Gastrocnemius medialis (tissue), 4 donors: ENCODE results near the gene CCDC170. TPM values are rescaled to one million over a fixed set of nuclear protein-coding genes. Genes with fewer than 3 reads are reported as not detected.

Source experiments
- ATAC-seq, 2 donors: fragments of 150-250 bp; one replicate each; pipeline ENCODE4 v1.9.1; 2016
- DNase-seq, 2 donors: peaks; one replicate each; pipeline ENCODE4 v3.0.0-alpha.2; 2019
- H3K27ac ChIP-seq, 4 donors: fragments of 200-600 bp; sonication (generic); 1 replicate in 1 of 4; 2 replicates in 3 of 4; pipeline ENCODE4 v1.5.1; 2016 to 2018; ENCODE audit warnings: mild to moderate bottlenecking in 2 of 4, moderate library complexity in 1 of 4
- H3K27me3 ChIP-seq, 3 donors: fragments of 200-600 bp; sonication (generic) in 2 of 3; 1 replicate in 1 of 3; 2 replicates in 2 of 3; pipeline versions ENCODE4 v1.5.1 to v1.6.0; 2016 to 2019; ENCODE audit warnings: mild to moderate bottlenecking in 1 of 3, moderate library complexity in 1 of 3
- H3K36me3 ChIP-seq, 2 donors: fragments of 200-600 bp; sonication (generic) in 1 of 2; one replicate each; pipeline ENCODE4 v1.5.1; 2017 to 2018
- H3K4me1 ChIP-seq, 2 donors: fragments of 200-600 bp; sonication (generic) in 1 of 2; one replicate each; pipeline ENCODE4 v1.5.1; 2016 to 2017; ENCODE audit warnings: mild to moderate bottlenecking in 2 of 2
- H3K4me3 ChIP-seq, 4 donors: fragments of 200-600 bp; sonication (generic) in 3 of 4; 1 replicate in 1 of 4; 2 replicates in 3 of 4; pipeline ENCODE4 v1.5.1; 2016 to 2019; ENCODE audit warnings: mild to moderate bottlenecking in 2 of 4
- H3K9me3 ChIP-seq, 3 donors: fragments of 200-600 bp; sonication (generic) in 2 of 3; 1 replicate in 1 of 3; 2 replicates in 2 of 3; pipeline ENCODE4 v1.5.1; 2016 to 2019
- CTCF ChIP-seq, 5 experiments: fragments of 450-650 bp in 3 of 5; fragments of 200-600 bp in 2 of 5; sonication (generic) in 2 of 5; IDR thresholded peaks in 4 of 5; conservative IDR thresholded peaks in 1 of 5; 1 replicate in 4 of 5; 2 replicates in 1 of 5; pipeline ENCODE4 v1.5.1; 2016 to 2019; ENCODE audit warnings: antibody characterized with exemption in 5 of 5, mild to moderate bottlenecking in 3 of 5, moderate library complexity in 3 of 5
- POLR2A ChIP-seq, 2 donors: fragments of 450-650 bp; IDR thresholded peaks; one replicate each; pipeline ENCODE4 v1.6.1; 2017; ENCODE audit warnings: antibody characterized with exemption in 2 of 2, mild to moderate bottlenecking in 2 of 2, moderate library complexity in 2 of 2
- in situ Hi-C, 4 donors: fragments of 200-750 bp; cut with MboI; loops; one replicate each; pipeline versions ENCODE4 v1.15.0 to v1.8.0; 2017; ENCODE audit warnings: low sequenced_read_pairs in 4 of 4
- intact Hi-C: fragments of 100-400 bp; cut with DNase I; formaldehyde crosslinking; loops from one replicate; pipeline ENCODE4 v1.15.1; 2023; ENCODE audit warnings: low total_unique reads
- total RNA-seq, 4 donors: library from RNA; depleted of rRNA; stranded (reverse); fragments of >200 nt; gene quantifications; one replicate each; pipeline versions ENCODE4 v1.1.0 to v1.2.3, GENCODE V29; 2016

CCDC170 gene
- total RNA-seq, 4 donors from 2014 or later, result 0.04 to 0.05 TPM; not detected in 2

GRCh38 chr6:151634336-151634720 is 140.5 kb downstream of the CCDC170 start:
- Histone ChIP-seq H3K36me3 (no peaks in the 10 kb centered on the region), H3K27me3 (no peaks in the 10 kb centered on the region), H3K9me3 (no peaks in the 10 kb centered on the region), H3K27ac (no peak overlapping the region), H3K4me1 (no peaks in the 10 kb centered on the region), H3K4me3 (no peak overlapping the region)
- no peak for ATAC-seq
- TF ChIP-seq CTCF (IDR thresholded peaks at IDR 0.05 in 4 of 5, conservative IDR thresholded peaks at IDR 0.05 in 1 of 5) (no peak), POLR2A (IDR thresholded peaks at IDR 0.05) (no peak)
- DNase-seq, result no peak
- in situ Hi-C loops (no loop called here), intact Hi-C loops (no loop called here)

GRCh38 chr6:151635741-151636140 is 141.9 kb downstream of the CCDC170 start:
- in situ Hi-C loops (no loop called here), intact Hi-C loops (no loop called here)
- H3K36me3 ChIP-seq, result no peaks in the 10 kb centered on the region
- H3K9me3 ChIP-seq, result no peaks in the 10 kb centered on the region
- TF ChIP-seq CTCF (IDR thresholded peaks at IDR 0.05 in 4 of 5, conservative IDR thresholded peaks at IDR 0.05 in 1 of 5) (no peak), POLR2A (IDR thresholded peaks at IDR 0.05) (no peak)
- DNase-seq, result no peak
- no peak overlapping the region for H3K4me3 ChIP-seq
- H3K27ac ChIP-seq, result no peak overlapping the region
- no peak for ATAC-seq
- H3K27me3 ChIP-seq, result no peaks in the 10 kb centered on the region
- H3K4me1 ChIP-seq, result no peaks in the 10 kb centered on the region

- Histone ChIP-seq H3K9me3 (no peaks in the 10 kb centered on the region), H3K27me3 (no peaks in the 10 kb centered on the region), H3K27ac (no peak overlapping the region), H3K4me1 (no peaks in the 10 kb centered on the region), H3K36me3 (no peaks in the 10 kb centered on the region), H3K4me3 (no peak overlapping the region)
- intact Hi-C loops (no loop called here), in situ Hi-C loops (no loop called here)
- TF ChIP-seq POLR2A (IDR thresholded peaks at IDR 0.05), result no peak
- DNase-seq (no peak), ATAC-seq (no peak)
These were observed 144.0 kb downstream of the CCDC170 start for GRCh38 chr6:151637814-151638213.

GRCh38 chr6:151639750-151640149 is 145.9 kb downstream of the CCDC170 start:
- Histone ChIP-seq H3K9me3 (no peaks in the 10 kb centered on the region), H3K27ac (no peak overlapping the region), H3K4me1 (no peaks in the 10 kb centered on the region), H3K4me3 (no peak overlapping the region), H3K36me3 (no peaks in the 10 kb centered on the region), H3K27me3 (no peaks in the 10 kb centered on the region)
- ATAC-seq, result no peak
- no peak for DNase-seq
- intact Hi-C loops (no loop called here), in situ Hi-C loops (no loop called here)
- TF ChIP-seq POLR2A (IDR thresholded peaks at IDR 0.05) (no peak), CTCF (IDR thresholded peaks at IDR 0.05 in 4 of 5, conservative IDR thresholded peaks at IDR 0.05 in 1 of 5) (no peak)

GRCh38 chr6:151641028-151641427 is 147.2 kb downstream of the CCDC170 start:
- H3K27ac ChIP-seq, result no peak overlapping the region
- no peaks in the 10 kb centered on the region for H3K9me3 ChIP-seq
- no peaks in the 10 kb centered on the region for H3K4me1 ChIP-seq
- in situ Hi-C loops (no loop called here), intact Hi-C loops (no loop called here)
- no peaks in the 10 kb centered on the region for H3K36me3 ChIP-seq
- no peak overlapping the region for H3K4me3 ChIP-seq
- DNase-seq (no peak), ATAC-seq (no peak)
- no peaks in the 10 kb centered on the region for H3K27me3 ChIP-seq
- no peak for TF ChIP-seq CTCF (IDR thresholded peaks at IDR 0.05 in 4 of 5, conservative IDR thresholded peaks at IDR 0.05 in 1 of 5)
- no peak for TF ChIP-seq POLR2A (IDR thresholded peaks at IDR 0.05)
